OCI-LY3 (cell line): ENCODE results near the gene UBXN6.

Source experiments
- CTCF ChIP-seq: fragments of 200-600, 300-600 bp; sonication (generic); IDR thresholded peaks from 2 replicates; pipeline ENCODE4 v1.5.1; 2014; ENCODE audit warnings: antibody characterized with exemption, low read length, low read depth
- EZH2phosphoT487 ChIP-seq: fragments of 200-600 bp; shearing (Covaris generic); IDR thresholded peaks from 2 replicates; pipeline ENCODE4 v1.6.1; 2018; ENCODE audit warnings: antibody characterized with exemption, mixed run types, low read depth

- no peak for TF ChIP-seq CTCF
- TF ChIP-seq EZH2phosphoT487, result no peak
These were observed 44.0 kb downstream of the UBXN6 start for GRCh38 chr19:4413588-4413987.
